ENCODE data around the gene DOCK4. TPM values are rescaled to one million over a fixed set of nuclear protein-coding genes. Genes with fewer than 3 reads are reported as not detected.

The DOCK4 gene
- total RNA-seq, 4 donors from 2014 or later = 12.7 to 28.4 (median 19.5) TPM

DNA sequence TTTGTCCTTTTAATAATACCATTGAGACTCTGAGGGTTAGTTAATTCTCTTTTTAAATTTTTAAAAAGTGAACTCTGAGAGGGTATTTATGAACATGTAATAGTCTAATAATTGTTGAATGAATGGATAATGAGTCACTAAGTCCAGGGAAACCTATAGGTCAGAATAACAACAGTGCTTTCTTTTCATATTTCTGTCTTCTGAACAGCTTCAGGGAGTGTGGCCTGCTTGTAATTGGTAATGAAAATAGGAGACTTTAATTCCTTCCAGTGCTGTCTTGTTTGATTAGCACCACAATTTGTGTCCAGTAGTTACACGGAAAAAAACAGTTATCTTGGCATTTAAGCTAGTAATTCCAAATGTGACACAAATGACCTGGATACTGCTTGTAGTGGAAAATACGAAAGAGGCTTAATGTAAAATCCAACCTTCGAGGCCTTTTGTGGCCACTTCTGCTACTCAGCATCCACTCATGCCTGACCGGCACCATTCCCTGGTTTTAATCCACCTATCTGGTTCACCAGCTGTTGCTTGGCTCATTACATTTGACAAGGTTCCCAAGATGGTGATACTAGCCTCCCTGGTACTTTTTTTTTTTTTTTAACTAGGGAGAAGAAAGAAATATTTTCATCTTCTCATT, 494.7 kb downstream of the DOCK4 start:
- intact Hi-C loops (cut with DNase I; ENCODE audit: low total_unique reads) = no loop called here
- 80 to 86% methylated on average over 3 to 4 of the region's 4 CpGs for WGBS, 2 donors (ENCODE audit: low coverage in 1 of 2)
- in situ Hi-C loops (cut with MboI; ENCODE audit: low pct_ligation_motif_present in 1 of 4, low pct_unique_long_range_greater_than_20kb in 1 of 4, low sequenced_read_pairs in 3 of 4) = no loop called here

DNA sequence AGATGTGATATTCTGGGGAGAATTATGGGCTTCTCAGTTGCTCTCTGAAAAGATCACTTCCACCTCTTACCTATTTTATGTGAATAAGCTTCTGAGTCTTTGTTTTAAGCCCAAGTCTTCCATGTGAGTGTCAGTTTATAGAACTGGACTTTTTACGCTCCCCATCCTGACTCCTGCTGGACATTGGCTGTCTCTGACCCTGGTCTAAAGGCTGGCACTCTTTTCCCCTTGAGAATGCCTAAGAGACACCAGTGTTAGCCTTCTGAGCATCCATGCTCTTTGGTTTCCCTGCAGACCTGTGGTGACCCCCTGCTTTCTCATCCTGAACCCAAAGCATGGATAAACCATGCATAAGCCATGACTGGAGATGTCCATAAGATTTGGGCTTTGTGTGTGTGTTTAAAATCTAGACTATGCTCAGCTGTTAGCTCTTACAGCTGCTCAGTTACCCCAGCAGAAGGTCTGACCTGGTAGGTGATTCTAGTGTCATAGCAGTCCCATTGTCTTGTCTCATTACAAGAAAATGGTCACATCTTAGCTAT, 495.3 kb downstream of the DOCK4 start:
- no peak for TF ChIP-seq POLR2AphosphoS5 (IDR thresholded peaks at IDR 0.05)
- TF ChIP-seq, protein P1, sequence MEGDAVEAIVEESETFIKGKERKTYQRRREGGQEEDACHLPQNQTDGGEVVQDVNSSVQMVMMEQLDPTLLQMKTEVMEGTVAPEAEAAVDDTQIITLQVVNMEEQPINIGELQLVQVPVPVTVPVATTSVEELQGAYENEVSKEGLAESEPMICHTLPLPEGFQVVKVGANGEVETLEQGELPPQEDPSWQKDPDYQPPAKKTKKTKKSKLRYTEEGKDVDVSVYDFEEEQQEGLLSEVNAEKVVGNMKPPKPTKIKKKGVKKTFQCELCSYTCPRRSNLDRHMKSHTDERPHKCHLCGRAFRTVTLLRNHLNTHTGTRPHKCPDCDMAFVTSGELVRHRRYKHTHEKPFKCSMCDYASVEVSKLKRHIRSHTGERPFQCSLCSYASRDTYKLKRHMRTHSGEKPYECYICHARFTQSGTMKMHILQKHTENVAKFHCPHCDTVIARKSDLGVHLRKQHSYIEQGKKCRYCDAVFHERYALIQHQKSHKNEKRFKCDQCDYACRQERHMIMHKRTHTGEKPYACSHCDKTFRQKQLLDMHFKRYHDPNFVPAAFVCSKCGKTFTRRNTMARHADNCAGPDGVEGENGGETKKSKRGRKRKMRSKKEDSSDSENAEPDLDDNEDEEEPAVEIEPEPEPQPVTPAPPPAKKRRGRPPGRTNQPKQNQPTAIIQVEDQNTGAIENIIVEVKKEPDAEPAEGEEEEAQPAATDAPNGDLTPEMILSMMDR (IDR thresholded peaks at IDR 0.05) = no peak
- no peak for TF ChIP-seq POLR2A (IDR thresholded peaks at IDR 0.05)
- no peak for TF ChIP-seq EP300 (IDR thresholded peaks at IDR 0.05; ENCODE audit: low read depth)

More for the DNA sequence above, 494.7 kb downstream of the DOCK4 start:
- Histone ChIP-seq H3K9me3 (no peaks in the 10 kb centered on the region), H3K4me1 (no peaks in the 10 kb centered on the region), H3K27me3 (no peaks in the 10 kb centered on the region), H3K36me3 (no peaks in the 10 kb centered on the region), H3K27ac (no peak overlapping the region), H3K4me3 (no peak overlapping the region)
- no peak for DNase-seq
- no peak for TF ChIP-seq EP300 (IDR thresholded peaks at IDR 0.05; ENCODE audit: low read depth)
- no peak for TF ChIP-seq POLR2A (IDR thresholded peaks at IDR 0.05)
- no peak for TF ChIP-seq POLR2AphosphoS5 (IDR thresholded peaks at IDR 0.05)
- TF ChIP-seq, protein P1 (IDR thresholded peaks at IDR 0.05) = no peak

DNA sequence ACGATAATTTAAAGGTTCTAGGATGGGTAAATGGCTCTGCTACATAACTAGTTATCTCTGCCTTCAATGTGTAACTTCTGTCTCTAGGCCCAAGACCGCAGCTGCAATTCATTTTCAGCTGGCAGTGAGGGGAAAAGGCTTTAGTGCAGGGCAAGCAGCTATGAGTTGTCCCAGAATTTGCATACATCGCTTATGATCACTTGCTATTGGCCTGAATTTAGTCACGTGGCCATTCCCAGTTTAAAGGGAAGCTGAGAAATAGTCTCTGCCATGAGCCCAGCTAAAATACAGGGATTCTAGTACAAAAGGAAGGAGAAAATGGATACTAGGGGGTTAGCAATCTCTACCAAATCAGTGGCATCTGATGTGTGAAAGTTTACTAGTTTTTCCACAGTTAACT, 498.1 kb downstream of the DOCK4 start:
- no peak overlapping the region for H3K27ac ChIP-seq
- 74 to 90% methylated on average over 2 to 4 of the region's 4 CpGs for WGBS, 2 donors (ENCODE audit: low coverage in 1 of 2)
- H3K27me3 ChIP-seq = no peaks in the 10 kb centered on the region
- no peak for TF ChIP-seq POLR2A (IDR thresholded peaks at IDR 0.05)
- TF ChIP-seq POLR2AphosphoS5 (IDR thresholded peaks at IDR 0.05) = no peak
- TF ChIP-seq, protein P1 (IDR thresholded peaks at IDR 0.05) = no peak
- no peak for TF ChIP-seq EP300 (IDR thresholded peaks at IDR 0.05; ENCODE audit: low read depth)
- in situ Hi-C loops (cut with MboI; ENCODE audit: low pct_ligation_motif_present in 1 of 4, low pct_unique_long_range_greater_than_20kb in 1 of 4, low sequenced_read_pairs in 3 of 4) (no loop called here), intact Hi-C loops (cut with DNase I; ENCODE audit: low total_unique reads) (no loop called here)
- H3K36me3 ChIP-seq = no peaks in the 10 kb centered on the region
- H3K9me3 ChIP-seq = no peaks in the 10 kb centered on the region
- H3K4me3 ChIP-seq = no peak overlapping the region
- H3K4me1 ChIP-seq = no peaks in the 10 kb centered on the region
- no peak for DNase-seq

More for the DNA sequence above, 495.3 kb downstream of the DOCK4 start:
- intact Hi-C loops (cut with DNase I; ENCODE audit: low total_unique reads) = no loop called here
- H3K36me3 ChIP-seq = no peaks in the 10 kb centered on the region
- WGBS, 2 donors (ENCODE audit: low coverage in 1 of 2) = 84 to 100% methylated on average over 1 of the region's 1 CpG
- DNase-seq = no peak
- no peaks in the 10 kb centered on the region for H3K9me3 ChIP-seq
- H3K27ac ChIP-seq = no peak overlapping the region
- in situ Hi-C loops (cut with MboI; ENCODE audit: low pct_ligation_motif_present in 1 of 4, low pct_unique_long_range_greater_than_20kb in 1 of 4, low sequenced_read_pairs in 3 of 4) = no loop called here
- no peaks in the 10 kb centered on the region for H3K27me3 ChIP-seq
- H3K4me3 ChIP-seq = no peak overlapping the region
- no peaks in the 10 kb centered on the region for H3K4me1 ChIP-seq

DNA sequence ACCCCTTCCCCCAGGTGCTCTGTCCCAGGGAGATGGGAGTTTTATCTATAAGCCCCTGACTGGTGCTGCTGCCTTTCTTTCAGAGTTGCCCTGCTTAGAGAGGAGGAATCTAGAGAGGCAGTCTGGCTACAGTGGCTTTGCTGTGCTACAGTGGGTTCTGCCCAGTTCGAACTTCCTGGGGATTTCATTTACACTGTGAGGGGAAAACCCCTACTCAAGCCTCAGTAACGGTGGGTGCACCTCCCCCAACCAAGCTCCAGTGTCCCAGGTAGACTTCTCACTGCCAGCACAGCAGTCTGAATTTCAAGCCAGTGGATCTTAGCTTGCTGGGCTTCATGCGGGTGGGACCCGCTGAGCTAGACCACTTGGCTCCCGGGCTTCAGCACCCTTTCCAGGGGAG, 500.4 kb downstream of the DOCK4 start:
- intact Hi-C loops (cut with DNase I; ENCODE audit: low total_unique reads) = no loop called here
- Histone ChIP-seq H3K4me1 (no peaks in the 10 kb centered on the region), H3K36me3 (no peaks in the 10 kb centered on the region), H3K9me3 (no peaks in the 10 kb centered on the region), H3K4me3 (no peak overlapping the region), H3K27me3 (no peaks in the 10 kb centered on the region), H3K27ac (no peak overlapping the region)
- DNase-seq = no peak
- WGBS, 2 donors (ENCODE audit: low coverage in 1 of 2) = 85% methylated on average over 5 of the region's 5 CpGs; no CpG with 5 or more reads in 1 of the 2 donors
- in situ Hi-C loops (cut with MboI; ENCODE audit: low pct_ligation_motif_present in 1 of 4, low pct_unique_long_range_greater_than_20kb in 1 of 4, low sequenced_read_pairs in 3 of 4) = no loop called here
- TF ChIP-seq POLR2AphosphoS5 (IDR thresholded peaks at IDR 0.05) (no peak), POLR2A (IDR thresholded peaks at IDR 0.05) (no peak), EP300 (IDR thresholded peaks at IDR 0.05; ENCODE audit: low read depth) (no peak)
- TF ChIP-seq, protein P1 (IDR thresholded peaks at IDR 0.05) = no peak
